HCT116 (cell line): Measurements from ENCODE around the gene LLGL2. TPM values are rescaled to one million over a fixed set of nuclear protein-coding genes. Genes with fewer than 3 reads are reported as not detected.

Experiments
- ATAC-seq: fragments of 200-7000 bp; cut with Tn5 transposase; 2 replicates; pipeline ENCODE4 v1.9.1; 2020; ENCODE audit warnings: mild to moderate bottlenecking, moderate library complexity
- BruUV-seq: library from RNA; stranded (reverse); fragments of 400-500 nt; replicated peaks from 2 replicates; lab custom pipeline; 2021; lab: Mats Ljungman, UMichigan
- CTCF ChIA-PET: fragments of 300-600 bp; sonication (Branson Sonifier 250); formaldehyde crosslinking; loops from one replicate; lab custom pipeline; 2021; ENCODE audit warnings: antibody characterized with exemption; lab: Charles Lee
- POLR2A ChIA-PET: fragments of 300-600, 350-600 bp; sonication (Branson Sonifier 250); formaldehyde crosslinking; loops from one replicate; lab custom pipeline; 2021; ENCODE audit warnings: antibody characterized with exemption; lab: Charles Lee
- RAD21 ChIA-PET, 2 experiments: fragments of 300-600 bp; sonication (Branson Sonifier 250); formaldehyde crosslinking; loops; one replicate each; lab custom pipeline; 2023; ENCODE audit warnings: low total read pairs in 2 of 2; ENCODE audit not compliant: uncharacterized antibody in 2 of 2, unreplicated experiment in 2 of 2, low non-redundant PET in 1 of 2; lab: Charles Lee
- DNase-seq: peaks from one replicate; pipeline ENCODE4 v3.0.0-alpha.2; 2010; ENCODE audit warnings: low read depth, low spot score
- H2AFZ ChIP-seq: fragments of 200-600 bp; shearing (Covaris generic), sonication (generic); 2 replicates; pipeline ENCODE4 v1.6.1; 2017; ENCODE audit warnings: low read depth, mixed run types, mixed read lengths, antibody characterized with exemption, low read length; ENCODE audit not compliant: poor library complexity, severe bottlenecking
- H3K27ac ChIP-seq: 2 replicates; pipeline ENCODE4 v1.5.1; 2012; ENCODE audit warnings: low read depth, low read length
- H3K27me3 ChIP-seq: fragments of 200-600 bp; sonication (generic); 2 replicates; pipeline ENCODE4 v1.6.1; 2016; ENCODE audit warnings: mixed run types, low read length, mixed read lengths; ENCODE audit not compliant: insufficient read depth
- H3K36me3 ChIP-seq, 2 experiments: fragments of 200-500 bp in 1 of 2; fragments of 200-600 bp in 1 of 2; sonication (Bioruptor generic) in 1 of 2; sonication (generic) in 1 of 2; 2 replicates each; pipeline versions ENCODE4 v1.5.1 to v1.6.1; 2014 to 2016; ENCODE audit warnings: low read length in 2 of 2, inconsistent platforms in 1 of 2, mixed read lengths in 1 of 2, mixed run types in 1 of 2; ENCODE audit not compliant: insufficient read depth in 2 of 2, control insufficient read depth in 1 of 2
- H3K4me1 ChIP-seq, 2 experiments: fragments of 200-600 bp in 1 of 2; sonication (generic) in 1 of 2; 2 replicates each; pipeline versions ENCODE4 v1.5.1 to v1.6.1; 2012 to 2017; ENCODE audit warnings: low read length in 2 of 2, inconsistent platforms in 1 of 2, mild to moderate bottlenecking in 1 of 2, mixed read lengths in 1 of 2, mixed run types in 1 of 2, moderate library complexity in 1 of 2; ENCODE audit not compliant: insufficient read depth in 2 of 2, control insufficient read depth in 1 of 2
- H3K4me2 ChIP-seq: fragments of 200-600 bp; sonication (generic); 2 replicates; pipeline ENCODE4 v1.6.1; 2017; ENCODE audit warnings: mixed run types, low read length, mixed read lengths
- H3K4me3 ChIP-seq, 2 experiments: fragments of 200-600 bp in 1 of 2; sonication (generic) in 1 of 2; replicated peaks in 1 of 2; 2 replicates each; pipeline ENCODE4 v1.5.1; 2011 to 2016; ENCODE audit warnings: low read length in 2 of 2, control low read depth in 1 of 2, low read depth in 1 of 2, mild to moderate bottlenecking in 1 of 2, mixed read lengths in 1 of 2, mixed run types in 1 of 2
- H3K79me2 ChIP-seq: fragments of 200-600 bp; sonication (generic); 2 replicates; pipeline ENCODE4 v1.6.1; 2017; ENCODE audit warnings: mild to moderate bottlenecking, mixed run types, low read length, moderate library complexity, mixed read lengths; ENCODE audit not compliant: insufficient read depth
- H3K9ac ChIP-seq: fragments of 200-600 bp; sonication (generic); 2 replicates; pipeline ENCODE4 v1.6.1; 2016; ENCODE audit warnings: low read length, mixed read lengths
- H3K9me2 ChIP-seq: fragments of 200-600 bp; sonication (generic), shearing (Covaris generic); 2 replicates; pipeline ENCODE4 v1.6.1; 2017; ENCODE audit warnings: mixed run types, mild to moderate bottlenecking, moderate library complexity; ENCODE audit not compliant: insufficient read depth
- H3K9me3 ChIP-seq, 2 experiments: fragments of 200-500 bp in 1 of 2; fragments of 200-600 bp in 1 of 2; sonication (Bioruptor generic) in 1 of 2; sonication (generic) in 1 of 2; 2 replicates each; pipeline ENCODE4 v1.6.1; 2014 to 2017; ENCODE audit warnings: low read length in 2 of 2, mixed read lengths in 2 of 2, inconsistent platforms in 1 of 2, low read depth in 1 of 2, mild to moderate bottlenecking in 1 of 2, mixed run types in 1 of 2, moderate library complexity in 1 of 2; ENCODE audit not compliant: control insufficient read depth in 1 of 2, insufficient read depth in 1 of 2
- H4K20me1 ChIP-seq: fragments of 200-600 bp; sonication (generic), shearing (Covaris generic); 2 replicates; pipeline ENCODE4 v1.6.1; 2017; ENCODE audit warnings: mixed run types, mild to moderate bottlenecking, moderate library complexity; ENCODE audit not compliant: insufficient read depth
- CBX3 ChIP-seq: IDR thresholded peaks from 2 replicates; pipeline ENCODE4 v1.6.1; 2012; ENCODE audit warnings: low read depth
- EGR1 ChIP-seq: IDR thresholded peaks from 2 replicates; pipeline ENCODE4 v1.6.1; 2012; ENCODE audit warnings: low read depth
- ELF1 ChIP-seq: IDR thresholded peaks from 2 replicates; pipeline ENCODE4 v1.6.1; 2012; ENCODE audit warnings: low read depth, borderline replicate concordance
- EZH2 ChIP-seq: fragments of 200-600 bp; sonication (generic); IDR thresholded peaks from 2 replicates; pipeline ENCODE4 v1.6.1; 2017; ENCODE audit warnings: antibody characterized with exemption, mixed run types
- EZH2phosphoT487 ChIP-seq: fragments of 200-600 bp; IDR thresholded peaks from 2 replicates; pipeline ENCODE4 v1.6.1; 2018; ENCODE audit warnings: antibody characterized with exemption, borderline replicate concordance
- FOSL1 ChIP-seq: IDR thresholded peaks from 2 replicates; pipeline ENCODE4 v1.6.1; 2012; ENCODE audit warnings: low read depth
- JUND ChIP-seq: IDR thresholded peaks from 2 replicates; pipeline ENCODE4 v1.6.1; 2012
- POLR2A ChIP-seq: IDR thresholded peaks from 2 replicates; pipeline ENCODE4 v1.7.0; 2011; ENCODE audit warnings: borderline replicate concordance; ENCODE audit not compliant: insufficient read depth, insufficient read length; ENCODE audit errors: extremely low read depth
- SIN3A ChIP-seq: IDR thresholded peaks from 2 replicates; pipeline ENCODE4 v1.6.1; 2012; ENCODE audit warnings: low read depth
- SP1 ChIP-seq: IDR thresholded peaks from 2 replicates; pipeline ENCODE4 v1.6.1; 2012; ENCODE audit warnings: low read depth
- SRF ChIP-seq: IDR thresholded peaks from 2 replicates; pipeline ENCODE4 v1.6.1; 2012; ENCODE audit warnings: low read depth
- YY1 ChIP-seq: IDR thresholded peaks from 2 replicates; pipeline ENCODE4 v1.6.1; 2011; ENCODE audit warnings: low read length, low read depth, moderate library complexity, mild to moderate bottlenecking; ENCODE audit not compliant: insufficient replicate concordance; ENCODE audit errors: extremely low read depth
- ZFX ChIP-seq: fragments of 450-650 bp; IDR thresholded peaks from 2 replicates; pipeline ENCODE4 v1.6.1; 2017
- ZNF274 ChIP-seq: fragments of 200-500 bp; sonication (Bioruptor generic); IDR thresholded peaks from 2 replicates; pipeline ENCODE4 v1.6.1; 2014; ENCODE audit warnings: mild to moderate bottlenecking, low read depth, low read length, inconsistent platforms
- intact Hi-C: fragments of 100-400 bp; cut with micrococcal nuclease; formaldehyde crosslinking; loops from 2 replicates; pipeline ENCODE4 v1.10.0; 2022
- total RNA-seq: library from RNA; stranded (reverse); gene quantifications from one replicate; pipeline ENCODE4 v1.2.1, GENCODE V29; 2021; ENCODE audit not compliant: unreplicated experiment
- TF ChIP-seq, protein P1 (sequence below): IDR thresholded peaks from 2 replicates; pipeline ENCODE4 v1.6.1; 2012
- TF ChIP-seq, protein P2 (sequence below): IDR thresholded peaks from 2 replicates; pipeline ENCODE4 v1.6.1; 2011; ENCODE audit warnings: mild to moderate bottlenecking, low read length, moderate library complexity; ENCODE audit not compliant: insufficient replicate concordance; ENCODE audit errors: extremely low read depth
- TF ChIP-seq, protein P3 (sequence below): IDR thresholded peaks from 2 replicates; pipeline ENCODE4 v1.6.1; 2012; ENCODE audit warnings: low read depth
- TF ChIP-seq, protein P4 (sequence below), 3 experiments: fragments of 200-600 bp in 1 of 3; sonication (generic) in 1 of 3; IDR thresholded peaks in 2 of 3; conservative IDR thresholded peaks in 1 of 3; 2 replicates each; pipeline ENCODE4 v1.5.1; 2012 to 2017; ENCODE audit warnings: low read depth in 2 of 3, low read length in 2 of 3, antibody characterized with exemption in 1 of 3, borderline replicate concordance in 1 of 3, control low read depth in 1 of 3, mild to moderate bottlenecking in 1 of 3, mixed read lengths in 1 of 3, mixed run types in 1 of 3, moderate library complexity in 1 of 3; ENCODE audit not compliant: insufficient read depth in 1 of 3
- TF ChIP-seq, protein P5 (sequence below): IDR thresholded peaks from 2 replicates; pipeline ENCODE4 v1.6.1; 2012

The LLGL2 gene
- total RNA-seq, 1 experiment from 2014 or later = 209 TPM

DNA sequence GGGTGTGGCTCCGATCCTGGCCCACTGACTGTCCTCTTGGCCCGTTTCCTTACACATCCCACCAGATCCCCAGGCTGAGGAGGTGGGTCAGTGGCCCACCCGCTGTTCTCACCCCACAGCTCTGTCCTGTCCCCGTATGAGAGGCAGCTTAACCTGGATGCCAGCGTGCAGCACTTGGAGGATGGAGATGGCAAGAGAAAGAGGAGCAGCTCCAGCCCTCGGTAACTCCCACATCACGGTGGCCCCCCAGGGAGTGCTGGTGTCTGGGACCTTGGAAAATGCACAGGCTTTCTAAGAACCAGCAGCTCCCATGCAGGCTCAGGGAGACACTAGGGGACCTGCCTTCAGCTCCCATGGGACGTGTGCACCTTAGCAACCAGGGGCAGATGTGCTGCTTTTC, 4.2 kb upstream of the LLGL2 start:
- ChIA-PET CTCF (no interaction called here), POLR2A (no interaction called here)
- H3K36me3 ChIP-seq = peaks cover 16 to 42% of the 10 kb centered on the region in 2 experiments

More for the DNA sequence above, 4.2 kb upstream of the LLGL2 start:
- RAD21 ChIA-PET = no interaction called here
- Histone ChIP-seq H3K27me3 (no peaks in the 10 kb centered on the region), H3K9me3 (no peaks in the 10 kb centered on the region), H3K4me3 (no peak overlapping the region), H3K4me1 (peaks cover 14 to 35% of the 10 kb centered on the region in 2 experiments), H3K4me2 (no peak overlapping the region), H3K9me2 (no peaks in the 10 kb centered on the region), H3K79me2 (peaks cover 35% of the 10 kb centered on the region), H3K9ac (no peak overlapping the region), H4K20me1 (no peaks in the 10 kb centered on the region), H3K27ac (no peak overlapping the region), H2AFZ (no peak overlapping the region)
- ATAC-seq (no peak), DNase-seq (no peak)
- TF ChIP-seq JUND = no peak
- TF ChIP-seq, protein P1, sequence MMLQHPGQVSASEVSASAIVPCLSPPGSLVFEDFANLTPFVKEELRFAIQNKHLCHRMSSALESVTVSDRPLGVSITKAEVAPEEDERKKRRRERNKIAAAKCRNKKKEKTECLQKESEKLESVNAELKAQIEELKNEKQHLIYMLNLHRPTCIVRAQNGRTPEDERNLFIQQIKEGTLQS = no peak
- TF ChIP-seq, protein P2, sequence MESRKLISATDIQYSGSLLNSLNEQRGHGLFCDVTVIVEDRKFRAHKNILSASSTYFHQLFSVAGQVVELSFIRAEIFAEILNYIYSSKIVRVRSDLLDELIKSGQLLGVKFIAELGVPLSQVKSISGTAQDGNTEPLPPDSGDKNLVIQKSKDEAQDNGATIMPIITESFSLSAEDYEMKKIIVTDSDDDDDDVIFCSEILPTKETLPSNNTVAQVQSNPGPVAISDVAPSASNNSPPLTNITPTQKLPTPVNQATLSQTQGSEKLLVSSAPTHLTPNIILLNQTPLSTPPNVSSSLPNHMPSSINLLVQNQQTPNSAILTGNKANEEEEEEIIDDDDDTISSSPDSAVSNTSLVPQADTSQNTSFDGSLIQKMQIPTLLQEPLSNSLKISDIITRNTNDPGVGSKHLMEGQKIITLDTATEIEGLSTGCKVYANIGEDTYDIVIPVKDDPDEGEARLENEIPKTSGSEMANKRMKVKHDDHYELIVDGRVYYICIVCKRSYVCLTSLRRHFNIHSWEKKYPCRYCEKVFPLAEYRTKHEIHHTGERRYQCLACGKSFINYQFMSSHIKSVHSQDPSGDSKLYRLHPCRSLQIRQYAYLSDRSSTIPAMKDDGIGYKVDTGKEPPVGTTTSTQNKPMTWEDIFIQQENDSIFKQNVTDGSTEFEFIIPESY = no peak
- no peak for TF ChIP-seq SP1
- no peak for TF ChIP-seq SRF
- TF ChIP-seq ELF1 = no peak
- TF ChIP-seq, protein P3, sequence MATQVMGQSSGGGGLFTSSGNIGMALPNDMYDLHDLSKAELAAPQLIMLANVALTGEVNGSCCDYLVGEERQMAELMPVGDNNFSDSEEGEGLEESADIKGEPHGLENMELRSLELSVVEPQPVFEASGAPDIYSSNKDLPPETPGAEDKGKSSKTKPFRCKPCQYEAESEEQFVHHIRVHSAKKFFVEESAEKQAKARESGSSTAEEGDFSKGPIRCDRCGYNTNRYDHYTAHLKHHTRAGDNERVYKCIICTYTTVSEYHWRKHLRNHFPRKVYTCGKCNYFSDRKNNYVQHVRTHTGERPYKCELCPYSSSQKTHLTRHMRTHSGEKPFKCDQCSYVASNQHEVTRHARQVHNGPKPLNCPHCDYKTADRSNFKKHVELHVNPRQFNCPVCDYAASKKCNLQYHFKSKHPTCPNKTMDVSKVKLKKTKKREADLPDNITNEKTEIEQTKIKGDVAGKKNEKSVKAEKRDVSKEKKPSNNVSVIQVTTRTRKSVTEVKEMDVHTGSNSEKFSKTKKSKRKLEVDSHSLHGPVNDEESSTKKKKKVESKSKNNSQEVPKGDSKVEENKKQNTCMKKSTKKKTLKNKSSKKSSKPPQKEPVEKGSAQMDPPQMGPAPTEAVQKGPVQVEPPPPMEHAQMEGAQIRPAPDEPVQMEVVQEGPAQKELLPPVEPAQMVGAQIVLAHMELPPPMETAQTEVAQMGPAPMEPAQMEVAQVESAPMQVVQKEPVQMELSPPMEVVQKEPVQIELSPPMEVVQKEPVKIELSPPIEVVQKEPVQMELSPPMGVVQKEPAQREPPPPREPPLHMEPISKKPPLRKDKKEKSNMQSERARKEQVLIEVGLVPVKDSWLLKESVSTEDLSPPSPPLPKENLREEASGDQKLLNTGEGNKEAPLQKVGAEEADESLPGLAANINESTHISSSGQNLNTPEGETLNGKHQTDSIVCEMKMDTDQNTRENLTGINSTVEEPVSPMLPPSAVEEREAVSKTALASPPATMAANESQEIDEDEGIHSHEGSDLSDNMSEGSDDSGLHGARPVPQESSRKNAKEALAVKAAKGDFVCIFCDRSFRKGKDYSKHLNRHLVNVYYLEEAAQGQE = no peak
- no peak for TF ChIP-seq CBX3
- no peak for TF ChIP-seq EGR1
- TF ChIP-seq, protein P4, sequence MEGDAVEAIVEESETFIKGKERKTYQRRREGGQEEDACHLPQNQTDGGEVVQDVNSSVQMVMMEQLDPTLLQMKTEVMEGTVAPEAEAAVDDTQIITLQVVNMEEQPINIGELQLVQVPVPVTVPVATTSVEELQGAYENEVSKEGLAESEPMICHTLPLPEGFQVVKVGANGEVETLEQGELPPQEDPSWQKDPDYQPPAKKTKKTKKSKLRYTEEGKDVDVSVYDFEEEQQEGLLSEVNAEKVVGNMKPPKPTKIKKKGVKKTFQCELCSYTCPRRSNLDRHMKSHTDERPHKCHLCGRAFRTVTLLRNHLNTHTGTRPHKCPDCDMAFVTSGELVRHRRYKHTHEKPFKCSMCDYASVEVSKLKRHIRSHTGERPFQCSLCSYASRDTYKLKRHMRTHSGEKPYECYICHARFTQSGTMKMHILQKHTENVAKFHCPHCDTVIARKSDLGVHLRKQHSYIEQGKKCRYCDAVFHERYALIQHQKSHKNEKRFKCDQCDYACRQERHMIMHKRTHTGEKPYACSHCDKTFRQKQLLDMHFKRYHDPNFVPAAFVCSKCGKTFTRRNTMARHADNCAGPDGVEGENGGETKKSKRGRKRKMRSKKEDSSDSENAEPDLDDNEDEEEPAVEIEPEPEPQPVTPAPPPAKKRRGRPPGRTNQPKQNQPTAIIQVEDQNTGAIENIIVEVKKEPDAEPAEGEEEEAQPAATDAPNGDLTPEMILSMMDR (IDR thresholded peaks at IDR 0.05 in 2 of 3, conservative IDR thresholded peaks at IDR 0.05 in 1 of 3; ENCODE audit: borderline replicate concordance in 1 of 3, insufficient read depth in 1 of 3, low read depth in 2 of 3, low read length in 2 of 3) = no peak
- no peak for TF ChIP-seq ZFX
- no peak for TF ChIP-seq ZNF274
- TF ChIP-seq FOSL1 = no peak
- TF ChIP-seq POLR2A = no peak
- TF ChIP-seq EZH2phosphoT487 = no peak
- no peak for TF ChIP-seq EZH2
- TF ChIP-seq SIN3A = no peak
- TF ChIP-seq, protein P5, sequence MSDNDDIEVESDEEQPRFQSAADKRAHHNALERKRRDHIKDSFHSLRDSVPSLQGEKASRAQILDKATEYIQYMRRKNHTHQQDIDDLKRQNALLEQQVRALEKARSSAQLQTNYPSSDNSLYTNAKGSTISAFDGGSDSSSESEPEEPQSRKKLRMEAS = no peak
- no peak for TF ChIP-seq YY1
- no TSS peak for BruUV-seq
- intact Hi-C loops = no loop called here
